Measurements from ENCODE around the gene GFPT1.
"Not testable (repeated sequence)": the region's sequence is repeated elsewhere in the genome, so short reads cannot be mapped to it uniquely, and the experiment has no call there.

Gene GFPT1

GRCh38 chr2:69382547-69382946, 4.5 kb downstream of the GFPT1 start:
- no peak for DNase-seq

- DNase-seq = no peak
Measured at GRCh38 chr2:69381337-69381737, 5.7 kb downstream of the GFPT1 start.

GRCh38 chr2:69380072-69380917, 6.7 kb downstream of the GFPT1 start:
- DNase-seq = no peak

- no peak for DNase-seq
Measured at GRCh38 chr2:69376403-69376802, 10.6 kb downstream of the GFPT1 start.

GRCh38 chr2:69375494-69376353, 11.3 kb downstream of the GFPT1 start:
- DNase-seq = no peak

- no peak for DNase-seq
Measured at GRCh38 chr2:69372767-69373166, 14.3 kb downstream of the GFPT1 start.

GRCh38 chr2:69369802-69370201, 17.2 kb downstream of the GFPT1 start:
- DNase-seq = no peak

GRCh38 chr2:69368588-69368987, 18.4 kb downstream of the GFPT1 start:
- DNase-seq = no peak

- DNase-seq = no peak
Measured at GRCh38 chr2:69359371-69359770, 27.7 kb downstream of the GFPT1 start.

- DNase-seq = no peak
Measured at GRCh38 chr2:69358914-69359313, 28.1 kb downstream of the GFPT1 start.

GRCh38 chr2:69356471-69356870, 30.6 kb downstream of the GFPT1 start:
- no peak for DNase-seq

- DNase-seq = not testable (repeated sequence)
Measured at GRCh38 chr2:69354976-69355375, 32.1 kb downstream of the GFPT1 start.

GRCh38 chr2:69353360-69353759, 33.7 kb downstream of the GFPT1 start:
- DNase-seq = no peak

- no peak for DNase-seq
Measured at GRCh38 chr2:69348781-69349180, 38.2 kb downstream of the GFPT1 start.

- no peak for DNase-seq
Measured at GRCh38 chr2:69345434-69345833, 41.6 kb downstream of the GFPT1 start.

GRCh38 chr2:69344305-69344704, 42.7 kb downstream of the GFPT1 start:
- DNase-seq = no peak

- no peak for DNase-seq
Measured at GRCh38 chr2:69340101-69340775, 46.8 kb downstream of the GFPT1 start.

- DNase-seq = no peak
Measured at GRCh38 chr2:69335311-69335710, 51.7 kb downstream of the GFPT1 start.

- no peak for DNase-seq
Measured at GRCh38 chr2:69333352-69333751, 53.7 kb downstream of the GFPT1 start.

- DNase-seq = no peak
Measured at GRCh38 chr2:69330781-69331180, 56.2 kb downstream of the GFPT1 start.

- DNase-seq = no peak
Measured at GRCh38 chr2:69322631-69323030, 64.4 kb downstream of the GFPT1 start.

GRCh38 chr2:69316550-69316949, 70.5 kb downstream of the GFPT1 start:
- no peak for DNase-seq

- DNase-seq = no peak
Measured at GRCh38 chr2:69315160-69315761, 71.8 kb downstream of the GFPT1 start.
